ENCODE measurements around the gene HTRA2.

HTRA2 gene

DNA sequence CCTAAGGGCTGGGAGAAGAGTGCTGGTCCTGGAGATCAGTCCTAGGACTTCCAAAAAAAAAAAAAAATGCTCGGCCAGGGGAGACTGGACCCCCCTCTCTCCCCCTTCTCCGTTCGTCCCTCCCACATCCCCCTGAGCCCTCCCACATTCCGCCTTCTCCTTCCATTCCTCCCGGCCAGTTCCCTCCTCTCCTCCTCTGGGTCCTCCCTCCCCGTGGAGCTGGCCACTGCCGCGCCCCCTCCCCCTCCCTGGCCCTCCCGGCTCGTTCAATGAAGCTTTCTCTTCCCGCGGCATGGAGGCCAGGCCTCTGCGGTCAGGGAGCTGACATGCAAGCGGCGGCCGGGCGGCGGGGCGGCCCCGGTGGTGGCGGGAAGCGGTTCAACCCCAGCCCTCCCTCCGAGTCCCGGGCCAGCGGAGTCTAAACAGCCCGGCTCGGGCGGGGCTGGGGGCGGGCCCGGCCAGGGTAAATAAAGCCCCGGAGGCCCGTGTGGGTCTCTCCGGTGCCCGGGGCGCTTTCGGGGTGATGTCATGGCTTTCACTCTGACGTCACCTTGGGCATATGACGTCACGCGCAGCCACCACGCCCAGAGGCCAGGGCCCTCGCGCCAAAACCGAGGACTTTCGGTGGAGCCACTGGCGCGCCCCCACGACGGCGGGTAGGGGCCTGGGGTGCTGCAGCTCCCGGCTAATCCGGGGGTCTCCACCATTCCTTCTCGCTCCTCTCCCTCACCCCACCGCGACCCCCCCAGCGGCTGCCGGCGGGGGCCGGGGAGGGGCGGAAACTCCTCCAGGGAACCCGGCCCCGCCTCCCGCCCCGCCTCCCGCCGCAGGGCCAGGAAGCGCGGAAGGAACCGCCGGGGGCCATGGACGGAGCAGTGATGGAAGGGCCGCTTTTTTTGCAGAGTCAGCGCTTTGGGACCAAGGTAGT is 24.4 kb downstream of the HTRA2 start, which contains the start of the genes DOK1 and LOXL3:
DOK1 (plus strand) TSS at position 829 of the 928 bp plus-strand sequence; CDS start at position 864, 35 bp downstream.
LOXL3 (minus strand) TSS at position 51 of the 928 bp plus-strand sequence. CDS start 1,308 bp downstream, outside the sequence.
- TF ChIP-seq, protein P1, sequence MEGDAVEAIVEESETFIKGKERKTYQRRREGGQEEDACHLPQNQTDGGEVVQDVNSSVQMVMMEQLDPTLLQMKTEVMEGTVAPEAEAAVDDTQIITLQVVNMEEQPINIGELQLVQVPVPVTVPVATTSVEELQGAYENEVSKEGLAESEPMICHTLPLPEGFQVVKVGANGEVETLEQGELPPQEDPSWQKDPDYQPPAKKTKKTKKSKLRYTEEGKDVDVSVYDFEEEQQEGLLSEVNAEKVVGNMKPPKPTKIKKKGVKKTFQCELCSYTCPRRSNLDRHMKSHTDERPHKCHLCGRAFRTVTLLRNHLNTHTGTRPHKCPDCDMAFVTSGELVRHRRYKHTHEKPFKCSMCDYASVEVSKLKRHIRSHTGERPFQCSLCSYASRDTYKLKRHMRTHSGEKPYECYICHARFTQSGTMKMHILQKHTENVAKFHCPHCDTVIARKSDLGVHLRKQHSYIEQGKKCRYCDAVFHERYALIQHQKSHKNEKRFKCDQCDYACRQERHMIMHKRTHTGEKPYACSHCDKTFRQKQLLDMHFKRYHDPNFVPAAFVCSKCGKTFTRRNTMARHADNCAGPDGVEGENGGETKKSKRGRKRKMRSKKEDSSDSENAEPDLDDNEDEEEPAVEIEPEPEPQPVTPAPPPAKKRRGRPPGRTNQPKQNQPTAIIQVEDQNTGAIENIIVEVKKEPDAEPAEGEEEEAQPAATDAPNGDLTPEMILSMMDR (IDR thresholded peaks at IDR 0.05; ENCODE audit: borderline replicate concordance, insufficient read depth, low read depth, low read length), result no peak
- H3K4me3 ChIP-seq (ENCODE audit: low read depth, low read length), result peak within 1 kb of the TSS; percentile 98

DNA sequence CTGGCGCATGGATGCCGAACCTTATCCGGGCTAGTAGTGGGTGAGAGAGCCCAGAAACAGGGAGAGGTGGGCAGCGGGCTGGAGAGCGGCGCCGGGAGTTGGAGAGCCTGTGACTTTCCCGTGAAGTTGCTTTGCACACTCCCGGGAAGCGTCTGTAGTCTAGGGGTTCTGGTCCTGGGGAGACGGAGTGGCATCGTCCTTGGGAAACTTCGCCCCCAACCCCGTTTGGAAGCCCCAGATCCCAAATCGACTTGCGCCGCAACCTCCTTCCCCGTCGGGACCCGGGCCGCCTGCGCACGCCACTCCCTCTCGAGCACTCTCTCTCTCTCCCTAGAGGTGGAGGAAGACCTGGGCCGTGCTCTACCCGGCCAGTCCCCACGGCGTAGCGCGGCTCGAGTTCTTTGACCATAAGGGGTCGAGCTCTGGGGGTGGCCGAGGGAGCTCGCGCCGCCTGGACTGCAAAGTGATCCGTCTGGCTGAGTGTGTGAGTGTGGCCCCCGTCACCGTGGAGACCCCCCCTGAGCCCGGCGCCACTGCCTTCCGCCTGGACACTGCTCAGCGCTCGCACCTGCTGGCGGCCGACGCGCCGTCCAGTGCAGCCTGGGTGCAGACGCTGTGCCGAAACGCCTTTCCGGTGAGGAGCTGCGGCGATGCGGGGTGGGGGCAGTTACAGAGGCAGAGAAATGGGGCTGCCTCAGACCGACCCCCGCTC is 25.2 kb downstream of the HTRA2 start:
- TF ChIP-seq, protein P1 (IDR thresholded peaks at IDR 0.05; ENCODE audit: borderline replicate concordance, insufficient read depth, low read depth, low read length), result no peak
- H3K4me3 ChIP-seq (ENCODE audit: low read depth, low read length), result peak overlapping the region; percentile 98

DNA sequence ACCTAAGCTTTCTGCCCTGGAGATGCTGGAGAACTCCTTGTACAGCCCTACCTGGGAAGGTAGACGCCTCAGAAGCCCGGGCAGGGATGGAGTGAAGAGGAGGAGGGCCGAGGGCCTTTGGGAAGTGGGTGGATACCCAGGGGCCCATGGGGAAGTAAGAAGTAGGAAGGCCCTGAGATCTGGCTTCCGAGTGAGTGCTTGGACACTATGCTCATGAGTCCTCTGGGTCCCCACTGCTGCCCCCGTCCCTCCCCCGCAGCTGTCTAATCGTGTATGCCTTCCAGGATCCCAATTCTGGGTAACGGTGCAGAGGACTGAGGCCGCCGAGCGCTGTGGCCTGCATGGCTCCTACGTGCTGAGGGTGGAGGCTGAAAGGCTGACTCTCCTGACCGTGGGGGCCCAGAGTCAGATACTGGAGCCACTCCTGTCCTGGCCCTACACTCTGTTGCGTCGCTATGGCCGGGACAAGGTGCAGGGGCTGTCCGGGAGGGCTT is 25.9 kb downstream of the HTRA2 start:
- TF ChIP-seq, protein P1 (IDR thresholded peaks at IDR 0.05; ENCODE audit: borderline replicate concordance, insufficient read depth, low read depth, low read length), result no peak
- peak overlapping the region; percentile 98 for H3K4me3 ChIP-seq (ENCODE audit: low read depth, low read length)

DNA sequence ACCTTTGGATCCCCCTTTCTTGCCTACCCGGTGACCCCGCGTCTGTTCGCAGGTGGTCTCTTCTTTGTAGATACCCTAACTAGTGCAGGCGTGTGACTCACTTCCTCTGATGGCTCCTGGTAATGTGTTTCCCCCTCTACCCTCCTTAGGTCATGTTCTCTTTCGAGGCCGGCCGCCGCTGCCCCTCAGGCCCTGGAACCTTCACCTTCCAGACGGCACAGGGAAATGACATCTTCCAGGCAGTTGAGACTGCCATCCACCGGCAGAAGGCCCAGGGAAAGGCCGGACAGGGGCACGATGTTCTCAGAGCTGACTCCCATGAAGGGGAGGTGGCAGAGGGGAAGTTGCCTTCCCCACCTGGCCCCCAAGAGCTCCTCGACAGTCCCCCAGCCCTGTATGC is 26.4 kb downstream of the HTRA2 start:
- TF ChIP-seq, protein P1 (IDR thresholded peaks at IDR 0.05; ENCODE audit: borderline replicate concordance, insufficient read depth, low read depth, low read length), result no peak
- peak overlapping the region; percentile 98 for H3K4me3 ChIP-seq (ENCODE audit: low read depth, low read length)

DNA sequence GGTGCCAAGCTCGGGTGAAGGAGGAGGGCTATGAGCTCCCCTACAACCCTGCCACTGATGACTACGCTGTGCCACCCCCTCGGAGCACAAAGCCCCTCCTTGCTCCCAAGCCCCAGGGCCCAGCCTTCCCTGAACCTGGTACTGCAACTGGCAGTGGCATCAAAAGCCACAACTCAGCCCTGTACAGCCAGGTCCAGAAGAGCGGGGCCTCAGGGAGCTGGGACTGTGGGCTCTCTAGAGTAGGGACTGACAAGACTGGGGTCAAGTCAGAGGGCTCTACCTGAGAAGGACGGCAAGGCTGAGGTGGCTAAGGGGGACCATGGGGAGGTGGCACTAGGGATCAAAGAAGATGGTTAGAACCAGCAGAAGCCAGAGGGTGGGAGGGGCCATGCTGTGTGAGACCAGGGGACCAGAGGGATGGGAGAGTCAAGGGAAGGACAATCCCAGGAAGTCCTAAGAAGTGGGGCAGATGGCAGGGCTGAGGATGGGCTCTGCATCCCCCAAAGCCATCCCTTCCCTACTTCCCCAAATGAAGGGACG is 27.2 kb downstream of the HTRA2 start:
- no peak overlapping the region for H3K4me3 ChIP-seq (ENCODE audit: low read depth, low read length)

More for the DNA sequence above, 27.2 kb downstream of the HTRA2 start:
- TF ChIP-seq, protein P1 (IDR thresholded peaks at IDR 0.05; ENCODE audit: borderline replicate concordance, insufficient read depth, low read depth, low read length), result no peak
